AG04450 (cell line): Measurements from ENCODE around the gene CALML5. TPM values are rescaled to one million over a fixed set of nuclear protein-coding genes. Genes with fewer than 3 reads are reported as not detected.

Experiments
- CTCF ChIA-PET: fragments of 300-600, 350-600 bp; formaldehyde crosslinking; extraction: SDS; loops from one replicate; lab custom pipeline; 2022; ENCODE audit warnings: antibody characterized with exemption, inconsistent platforms; lab: Charles Lee
- POLR2A ChIA-PET: fragments of 350-600 bp; formaldehyde crosslinking; extraction: SDS; loops from one replicate; lab custom pipeline; 2021; ENCODE audit warnings: antibody characterized with exemption, inconsistent platforms; lab: Yijun Ruan, JAX
- DNase-seq: peaks from one replicate; pipeline ENCODE4 v3.0.0-alpha.2; 2011; ENCODE audit warnings: low read depth, low spot score
- H3K27ac ChIP-seq: one replicate; pipeline ENCODE4 v1.5.1; 2012; ENCODE audit warnings: low read depth, low read length, control low read depth
- H3K27me3 ChIP-seq: one replicate; pipeline ENCODE4 v1.6.0; 2012; ENCODE audit warnings: low read length; ENCODE audit not compliant: control insufficient read depth, insufficient read depth
- H3K4me3 ChIP-seq: 2 replicates; pipeline ENCODE4 v1.5.1; 2011; ENCODE audit warnings: mild to moderate bottlenecking, low read depth, low read length, control low read depth
- H3K9me3 ChIP-seq: 2 replicates; pipeline ENCODE4 v1.5.1; 2012; ENCODE audit warnings: low read length; ENCODE audit not compliant: control insufficient read depth, insufficient read depth
- CTCF ChIP-seq: IDR thresholded peaks from 2 replicates; pipeline ENCODE4 v1.5.1; 2011; ENCODE audit warnings: low read depth, low read length, control low read depth, inconsistent platforms
- polyA plus RNA-seq: library from polyadenylated mRNA; depleted of rRNA; stranded (reverse); fragments of >200 nt; gene quantifications from 2 replicates; pipeline ENCODE4 v1.2.3, GENCODE V29; 2011

CALML5 gene
- polyA plus RNA-seq, 1 experiment, result not detected

- TF ChIP-seq CTCF, result no peak
- DNase-seq, result no peak
- ChIA-PET POLR2A (no interaction called here), CTCF (no interaction called here)
- no peaks in the 10 kb centered on the region for H3K9me3 ChIP-seq
- H3K4me3 ChIP-seq, result no peak overlapping the region
- H3K27ac ChIP-seq, result no peak overlapping the region
- no peaks in the 10 kb centered on the region for H3K27me3 ChIP-seq
Measured at GRCh38 chr10:5458949-5459747, 40.2 kb downstream of the CALML5 start.

- H3K4me3 ChIP-seq, result no peak overlapping the region
- no peaks in the 10 kb centered on the region for H3K9me3 ChIP-seq
- ChIA-PET POLR2A (no interaction called here), CTCF (no interaction called here)
- no peak overlapping the region for H3K27ac ChIP-seq
- TF ChIP-seq CTCF, result no peak
- H3K27me3 ChIP-seq, result no peaks in the 10 kb centered on the region
- no peak for DNase-seq
Measured at GRCh38 chr10:5458425-5458824, 40.9 kb downstream of the CALML5 start.

GRCh38 chr10:5457741-5458140 is 41.6 kb downstream of the CALML5 start:
- ChIA-PET CTCF (no interaction called here), POLR2A (no interaction called here)
- Histone ChIP-seq H3K27me3 (no peaks in the 10 kb centered on the region), H3K4me3 (no peak overlapping the region), H3K27ac (no peak overlapping the region), H3K9me3 (no peaks in the 10 kb centered on the region)
- DNase-seq, result no peak
- no peak for TF ChIP-seq CTCF

- no peak for DNase-seq
- CTCF ChIA-PET, result interaction anchor here (3.6 kb wide), 1 partner anchor 166 kb away, joined by 12 read pairs; no protein-coding TSS in a partner anchor
Measured at GRCh38 chr10:5456563-5456962, 42.8 kb downstream of the CALML5 start.

More at GRCh38 chr10:5456563-5456962, 42.8 kb downstream of the CALML5 start:
- Histone ChIP-seq H3K27ac (no peak overlapping the region), H3K4me3 (no peak overlapping the region), H3K9me3 (no peaks in the 10 kb centered on the region), H3K27me3 (no peaks in the 10 kb centered on the region)
- TF ChIP-seq CTCF, result no peak
- POLR2A ChIA-PET, result no interaction called here
